Stimulated activated CD8-positive, alpha-beta memory T cell treated with anti-CD3 and anti-CD28 coated beads, Interleukin-12 subunit alpha, Interleukin-12 subunit beta, amount 100 ng/mL, for 1 hour (primary cell): Measurements from ENCODE around the gene CTSZ.
"Not testable (repeated sequence)": the region's sequence is repeated elsewhere in the genome, so short reads cannot be mapped to it uniquely, and the experiment has no call there.

ENCODE experiments used
- DNase-seq: peaks from one replicate; pipeline ENCODE4 v3.0.0-alpha.2; 2020; ENCODE audit warnings: low read depth

Gene CTSZ

GRCh38 chr20:58978351-58979190 is 28.5 kb downstream of the CTSZ start:
- no peak for DNase-seq

- no peak for DNase-seq
Measured at GRCh38 chr20:58976061-58976730, 30.9 kb downstream of the CTSZ start.

GRCh38 chr20:58975353-58975752 is 31.7 kb downstream of the CTSZ start:
- no peak for DNase-seq

- DNase-seq, result no peak
Measured at GRCh38 chr20:58973866-58974265, 33.2 kb downstream of the CTSZ start.

GRCh38 chr20:58973179-58973578 is 33.9 kb downstream of the CTSZ start:
- DNase-seq, result no peak

GRCh38 chr20:58971429-58971828 is 35.6 kb downstream of the CTSZ start:
- no peak for DNase-seq

- DNase-seq, result no peak
Measured at GRCh38 chr20:58970146-58970545, 36.9 kb downstream of the CTSZ start.

- no peak for DNase-seq
Measured at GRCh38 chr20:58969439-58969838, 37.6 kb downstream of the CTSZ start.

GRCh38 chr20:58967652-58968429 is 39.2 kb downstream of the CTSZ start:
- no peak for DNase-seq

GRCh38 chr20:58965270-58966064 is 41.6 kb downstream of the CTSZ start:
- DNase-seq, result no peak

- not testable (repeated sequence) for DNase-seq
Measured at GRCh38 chr20:58963922-58964321, 43.1 kb downstream of the CTSZ start.

GRCh38 chr20:58963060-58963584 is 43.9 kb downstream of the CTSZ start:
- no peak for DNase-seq

GRCh38 chr20:58959652-58960051 is 47.4 kb downstream of the CTSZ start:
- DNase-seq, result no peak

GRCh38 chr20:58956078-58956477 is 51.0 kb downstream of the CTSZ start:
- no peak for DNase-seq

GRCh38 chr20:58953050-58953449 is 54.0 kb downstream of the CTSZ start:
- no peak for DNase-seq

GRCh38 chr20:58950603-58951002 is 56.5 kb downstream of the CTSZ start:
- no peak for DNase-seq

- not testable (repeated sequence) for DNase-seq
Measured at GRCh38 chr20:58947797-58948388, 59.2 kb downstream of the CTSZ start.

GRCh38 chr20:58945965-58946631 is 61.0 kb downstream of the CTSZ start:
- no peak for DNase-seq
